NCI-H128 (cell line): ENCODE results near the gene SHH.

Source experiments
- DNase-seq: peaks from one replicate; lab custom pipeline; 2025; ENCODE audit not compliant: unreplicated experiment; lab: John Stamatoyannopoulos, UW

The SHH gene

GRCh38 chr7:155811895-155812761 is at the start of gene SHH:
SHH (minus strand) TSS chr7:155812463; CDS start chr7:155812122, 341 bp downstream.
- no peak for DNase-seq

- DNase-seq, result no peak
These were observed 49.2 kb upstream of the SHH start for GRCh38 chr7:155861480-155861868.

- DNase-seq, result no peak
These were observed 48.7 kb upstream of the SHH start for GRCh38 chr7:155860840-155861479.

- DNase-seq, result no peak
These were observed 48.2 kb upstream of the SHH start for GRCh38 chr7:155860461-155860839.

GRCh38 chr7:155858521-155859061 is 46.3 kb upstream of the SHH start:
- no peak for DNase-seq

GRCh38 chr7:155857141-155857540 is 44.9 kb upstream of the SHH start:
- no peak for DNase-seq

GRCh38 chr7:155856656-155857055 is 44.4 kb upstream of the SHH start:
- DNase-seq, result no peak

- DNase-seq, result no peak
These were observed 40.4 kb upstream of the SHH start for GRCh38 chr7:155852426-155853301.

- DNase-seq, result no peak
These were observed 39.6 kb upstream of the SHH start for GRCh38 chr7:155851892-155852291.

- DNase-seq, result no peak
These were observed 38.8 kb upstream of the SHH start for GRCh38 chr7:155850766-155851678.

GRCh38 chr7:155850001-155850436 is 37.8 kb upstream of the SHH start:
- DNase-seq, result no peak

- no peak for DNase-seq
These were observed 36.7 kb upstream of the SHH start for GRCh38 chr7:155848691-155849669.

- DNase-seq, result no peak
These were observed 35.7 kb upstream of the SHH start for GRCh38 chr7:155847821-155848435.

- DNase-seq, result no peak
These were observed 34.7 kb upstream of the SHH start for GRCh38 chr7:155846936-155847335.

GRCh38 chr7:155846156-155846555 is 33.9 kb upstream of the SHH start:
- no peak for DNase-seq

- no peak for DNase-seq
These were observed 33.0 kb upstream of the SHH start for GRCh38 chr7:155845226-155845625.

GRCh38 chr7:155844526-155844925 is 32.3 kb upstream of the SHH start:
- no peak for DNase-seq

- no peak for DNase-seq
These were observed 31.8 kb upstream of the SHH start for GRCh38 chr7:155844019-155844453.
